Activated naive CD4-positive, alpha-beta T cell treated with anti-CD3 and anti-CD28 coated beads, Interleukin-2, amount 50 U/mL, for 72 hours (primary cell): Measurements from ENCODE around the gene SMG6. TPM values are rescaled to one million over a fixed set of nuclear protein-coding genes. Genes with fewer than 3 reads are reported as not detected.
"Not testable (repeated sequence)": the region's sequence is repeated elsewhere in the genome, so short reads cannot be mapped to it uniquely, and the experiment has no call there.

Source experiments
- ATAC-seq, 2 donors: fragments of 150-1000 bp; cut with Tn5 transposase; 2 replicates each; pipeline ENCODE4 v1.10.0; 2021; ENCODE audit warnings: mild to moderate bottlenecking in 2 of 2, moderate library complexity in 2 of 2
- DNase-seq, 2 donors: peaks; one replicate each; pipeline ENCODE4 v3.0.0; 2021 to 2022; ENCODE audit warnings: low spot score in 2 of 2
- H3K27ac Mint-ChIP-seq, 2 donors: one replicate each; pipeline ENCODE4 v1.8.0; 2022; ENCODE audit warnings: mild to moderate bottlenecking in 2 of 2, mixed read lengths in 2 of 2
- H3K36me3 Mint-ChIP-seq, 2 donors: one replicate each; pipeline ENCODE4 v1.8.0; 2022; ENCODE audit warnings: mixed read lengths in 2 of 2
- H3K9me3 Mint-ChIP-seq, 2 donors: one replicate each; pipeline ENCODE4 v1.8.0; 2022; ENCODE audit warnings: mixed read lengths in 2 of 2
- total RNA-seq, 2 donors: library from RNA; stranded (reverse); gene quantifications; one replicate each; pipeline ENCODE4 v1.2.3, GENCODE V29; 2022

The SMG6 gene
- total RNA-seq, 2 donors from 2014 or later = 40.1 to 45.2 TPM

- Mint-ChIP-seq H3K27ac (no peak overlapping the region), H3K9me3 (no peaks in the 10 kb centered on the region), H3K36me3 (peaks cover 4 to 5% of the 10 kb centered on the region in 2 donors)
- DNase-seq (no peak), ATAC-seq (no peak)
Measured at GRCh38 chr17:2210726-2211125, 92.9 kb downstream of the SMG6 start.

DNA sequence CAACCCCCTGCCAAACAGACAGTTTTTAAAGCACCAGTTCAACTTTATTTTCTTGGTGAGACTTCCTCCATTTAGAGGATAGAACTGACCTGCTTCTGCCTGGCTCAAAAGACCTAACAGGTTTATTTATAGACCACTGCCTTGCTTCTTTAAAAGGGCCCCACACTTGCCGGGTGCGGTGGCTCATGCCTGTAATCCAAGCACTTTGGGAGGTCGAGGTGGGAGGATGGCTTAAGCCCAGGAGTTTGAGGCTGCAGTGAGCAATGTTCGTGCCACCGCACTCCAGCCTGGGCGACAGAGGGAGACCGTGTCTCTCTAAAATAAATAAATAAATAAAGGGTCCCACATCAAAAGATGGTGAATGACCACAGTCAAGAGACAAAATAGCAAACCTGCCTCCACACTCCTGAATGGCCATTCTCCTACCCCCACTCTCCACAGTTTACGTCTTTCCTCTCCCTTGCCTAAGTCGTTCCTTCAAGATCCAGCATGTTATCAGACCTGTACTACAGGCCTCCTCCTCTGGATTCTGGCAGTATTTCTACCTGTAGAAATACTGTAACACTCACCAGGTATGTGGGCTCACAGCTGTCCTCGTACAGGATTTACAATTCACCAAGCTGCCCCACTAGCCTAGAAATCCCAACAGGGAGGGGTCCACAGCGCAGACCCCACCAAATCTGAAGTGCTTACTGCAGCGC, 95.6 kb downstream of the SMG6 start:
- no peaks in the 10 kb centered on the region for H3K9me3 Mint-ChIP-seq
- DNase-seq (no peak), ATAC-seq (no peak)
- no peaks in the 10 kb centered on the region for H3K36me3 Mint-ChIP-seq
- peak overlapping the region in 1 of 2 donors; percentile 27 for H3K27ac Mint-ChIP-seq

GRCh38 chr17:2204393-2204792, 99.2 kb downstream of the SMG6 start:
- Mint-ChIP-seq H3K27ac (no peak overlapping the region), H3K9me3 (no peaks in the 10 kb centered on the region), H3K36me3 (peaks cover 0 to 7% of the 10 kb centered on the region in 2 donors)
- DNase-seq = no peak
- no peak for ATAC-seq

- ATAC-seq = no peak
- Mint-ChIP-seq H3K9me3 (no peaks in the 10 kb centered on the region), H3K27ac (peak overlapping the region in 1 of 2 donors; percentile 4), H3K36me3 (peaks cover 0 to 7% of the 10 kb centered on the region in 2 donors)
- DNase-seq = no peak
Measured at GRCh38 chr17:2203818-2204217, 99.8 kb downstream of the SMG6 start.

DNA sequence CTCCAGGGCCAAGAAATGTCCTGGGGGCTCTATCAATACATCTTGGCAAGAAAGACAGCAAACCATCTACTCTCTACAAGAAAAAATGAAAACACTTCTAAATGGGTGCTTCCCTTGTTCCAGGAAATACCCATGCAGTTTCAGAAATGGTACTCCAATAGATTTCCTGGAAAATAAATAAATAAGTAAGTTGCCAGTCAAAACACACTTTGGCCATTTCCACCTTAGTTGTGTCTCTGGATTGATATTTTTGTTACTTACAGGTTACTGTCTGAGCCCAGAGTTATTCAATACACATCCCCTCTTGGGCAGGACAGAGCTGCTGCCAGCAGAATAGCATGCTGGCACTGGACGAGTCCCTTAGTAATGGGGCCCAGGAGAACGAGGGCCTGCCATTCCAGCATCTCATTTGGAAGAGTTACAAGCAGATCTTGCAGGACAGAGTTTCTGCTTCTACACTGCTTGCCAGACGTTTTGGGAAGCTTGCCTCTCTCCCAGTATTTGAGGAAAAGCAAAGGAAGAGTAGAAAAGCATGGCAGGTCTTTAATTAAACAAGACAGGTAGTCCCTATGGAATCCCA, 100.5 kb downstream of the SMG6 start:
- no peak for DNase-seq
- no peak for ATAC-seq
- Mint-ChIP-seq H3K9me3 (no peaks in the 10 kb centered on the region), H3K36me3 (peaks cover 0 to 7% of the 10 kb centered on the region in 2 donors), H3K27ac (peak overlapping the region; percentile 20 to 69)

DNA sequence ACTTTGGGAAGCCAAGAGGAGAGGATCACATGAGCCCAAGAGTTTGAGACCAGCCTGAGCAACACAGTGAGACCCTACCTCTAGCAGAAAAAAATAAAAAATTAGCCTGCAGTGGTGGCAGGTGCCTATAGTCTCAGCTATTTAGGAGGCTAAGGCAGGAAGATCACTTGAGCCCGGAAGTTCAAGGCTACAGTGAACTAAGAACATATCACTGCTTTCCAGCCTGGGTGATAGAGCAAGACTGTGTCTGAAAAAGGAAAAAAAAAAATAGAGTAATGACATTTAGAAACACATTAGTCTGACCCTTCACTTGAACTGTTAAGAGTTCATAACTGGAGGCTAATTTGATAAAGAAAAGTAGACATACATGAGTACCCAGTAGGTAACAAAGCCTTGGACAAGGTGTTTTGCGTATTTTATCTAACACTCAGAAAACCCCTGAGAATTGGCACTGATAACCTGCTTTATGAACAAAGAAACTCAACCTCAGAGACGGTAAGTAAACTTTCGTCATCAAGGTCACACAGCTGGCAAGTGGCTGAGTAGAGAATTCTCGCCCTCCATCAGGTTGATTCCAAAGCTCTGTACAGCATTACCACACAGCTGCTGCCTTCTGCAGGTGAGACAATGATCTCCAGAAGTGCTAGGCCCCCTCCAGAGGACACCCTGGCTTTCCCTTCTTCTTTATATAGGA, 101.1 kb downstream of the SMG6 start:
- H3K27ac Mint-ChIP-seq = peak overlapping the region; percentile 20 to 50
- peaks cover 0 to 7% of the 10 kb centered on the region in 2 donors for H3K36me3 Mint-ChIP-seq
- no peaks in the 10 kb centered on the region for H3K9me3 Mint-ChIP-seq
- DNase-seq = no peak
- peak in 1 of 2 donors; percentile 24 for ATAC-seq

GRCh38 chr17:2199386-2199785, 104.2 kb downstream of the SMG6 start:
- peaks cover 1 to 23% of the 10 kb centered on the region in 2 donors for H3K36me3 Mint-ChIP-seq
- not testable (repeated sequence) for DNase-seq, H3K9me3 Mint-ChIP-seq, H3K27ac Mint-ChIP-seq, ATAC-seq

DNA sequence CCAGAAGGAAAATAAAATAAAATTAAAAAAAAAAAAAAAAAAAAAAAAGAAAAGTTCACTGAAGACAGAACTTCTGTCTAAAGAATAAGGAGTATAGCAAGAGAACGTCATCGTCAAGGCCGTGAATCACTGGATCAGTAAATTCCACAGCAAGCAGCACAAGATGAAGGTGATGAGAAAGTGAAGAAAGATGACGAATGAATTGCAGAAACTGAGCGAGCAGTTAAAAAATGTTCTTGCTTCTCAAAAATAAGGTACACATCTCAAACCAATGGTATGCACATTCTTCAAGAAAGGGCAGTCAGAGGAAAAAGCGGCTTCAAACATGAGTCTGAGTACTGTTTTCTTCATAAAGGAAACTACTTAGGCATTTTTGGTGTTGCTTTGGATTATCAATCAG, 104.7 kb downstream of the SMG6 start:
- Mint-ChIP-seq H3K36me3 (peaks cover 6 to 27% of the 10 kb centered on the region in 2 donors), H3K9me3 (no peaks in the 10 kb centered on the region), H3K27ac (no peak overlapping the region)
- DNase-seq = no peak
- no peak for ATAC-seq

- ATAC-seq (no peak), DNase-seq (no peak)
- Mint-ChIP-seq H3K9me3 (no peaks in the 10 kb centered on the region), H3K36me3 (peaks cover 13 to 35% of the 10 kb centered on the region in 2 donors), H3K27ac (peak overlapping the region in 1 of 2 donors; percentile 2)
Measured at GRCh38 chr17:2197271-2197670, 106.3 kb downstream of the SMG6 start.

GRCh38 chr17:2195729-2196128, 107.9 kb downstream of the SMG6 start:
- peaks cover 13 to 29% of the 10 kb centered on the region in 2 donors for H3K36me3 Mint-ChIP-seq
- H3K9me3 Mint-ChIP-seq = no peaks in the 10 kb centered on the region
- DNase-seq (peak; percentile 42 to 66), ATAC-seq (peak; percentile 88 to 90)
- peak overlapping the region; percentile 80 to 85 for H3K27ac Mint-ChIP-seq

GRCh38 chr17:2194889-2195335, 108.7 kb downstream of the SMG6 start:
- Mint-ChIP-seq H3K27ac (peak overlapping the region in 1 of 2 donors; percentile 80), H3K36me3 (peaks cover 13 to 28% of the 10 kb centered on the region in 2 donors)
- no peak for DNase-seq

DNA sequence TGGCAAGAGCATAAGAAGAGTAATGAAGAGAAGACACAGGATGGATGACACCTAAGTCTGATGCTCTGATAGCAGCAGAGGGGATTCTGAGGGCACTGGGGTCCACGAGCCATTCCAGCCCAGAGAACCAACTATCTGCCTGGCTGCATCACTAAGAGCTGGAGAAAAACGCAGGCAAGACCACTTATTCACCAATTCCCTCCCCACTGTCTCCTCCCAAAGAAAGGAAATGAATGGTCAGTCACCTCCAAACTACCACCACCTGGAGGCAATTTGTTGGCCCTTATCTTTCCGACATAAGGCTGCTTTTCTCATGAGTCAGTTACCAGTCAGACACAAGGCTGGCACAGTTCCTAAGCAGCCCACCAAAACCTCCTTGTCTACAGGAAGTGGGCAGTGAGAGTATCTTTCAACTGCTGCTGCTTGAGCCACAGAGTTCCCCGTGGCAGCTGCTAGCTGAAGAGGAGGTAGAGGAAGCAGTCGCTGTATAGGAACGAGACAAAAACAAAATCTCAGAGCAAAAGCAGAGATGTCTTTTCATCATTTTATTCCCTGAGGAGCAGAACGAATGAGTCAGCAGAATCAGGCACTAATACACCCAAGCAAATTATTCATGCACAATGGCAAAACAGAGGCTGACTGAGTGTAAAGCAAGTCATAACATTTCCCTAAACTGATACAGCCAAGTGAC, 111.1 kb downstream of the SMG6 start:
- Mint-ChIP-seq H3K27ac (peak overlapping the region in 1 of 2 donors; percentile 59), H3K9me3 (no peaks in the 10 kb centered on the region), H3K36me3 (peaks cover 13 to 28% of the 10 kb centered on the region in 2 donors)
- ATAC-seq = peak; percentile 79
- peak; percentile 40 to 75 for DNase-seq

More at GRCh38 chr17:2194889-2195335, 108.7 kb downstream of the SMG6 start:
- ATAC-seq = no peak
- no peaks in the 10 kb centered on the region for H3K9me3 Mint-ChIP-seq

- H3K9me3 Mint-ChIP-seq = no peaks in the 10 kb centered on the region
- ATAC-seq = no peak
- H3K36me3 Mint-ChIP-seq = peaks cover 13 to 28% of the 10 kb centered on the region in 2 donors
- peak overlapping the region in 1 of 2 donors; percentile 59 for H3K27ac Mint-ChIP-seq
- no peak for DNase-seq
Measured at GRCh38 chr17:2191785-2192184, 111.8 kb downstream of the SMG6 start.

DNA sequence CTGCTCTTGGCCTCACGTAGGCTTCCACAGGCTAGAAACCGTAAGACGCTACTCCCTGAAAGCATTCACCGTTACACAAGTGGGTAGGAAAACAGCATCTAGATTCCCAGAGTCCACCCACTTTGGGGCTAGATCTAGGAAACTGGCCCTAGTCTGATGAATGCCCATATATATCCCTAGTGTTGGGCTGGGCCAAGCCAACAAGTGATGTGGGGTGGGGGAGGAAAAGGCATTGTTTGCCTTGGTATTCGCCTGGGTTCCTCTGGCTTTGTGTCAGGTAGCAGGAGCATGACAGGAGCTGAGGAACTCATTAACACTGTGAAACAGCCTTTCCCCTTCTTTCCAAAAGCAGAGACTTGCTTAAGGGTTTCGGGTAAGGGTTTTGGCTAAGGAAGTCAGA, 112.4 kb downstream of the SMG6 start:
- H3K27ac Mint-ChIP-seq = no peak overlapping the region
- ATAC-seq (no peak), DNase-seq (no peak)
- peaks cover 13 to 30% of the 10 kb centered on the region in 2 donors for H3K36me3 Mint-ChIP-seq
- no peaks in the 10 kb centered on the region for H3K9me3 Mint-ChIP-seq

GRCh38 chr17:2190014-2190413, 113.6 kb downstream of the SMG6 start:
- H3K36me3 Mint-ChIP-seq = peaks cover 22 to 28% of the 10 kb centered on the region in 2 donors
- no peak overlapping the region for H3K27ac Mint-ChIP-seq
- ATAC-seq = no peak
- H3K9me3 Mint-ChIP-seq = no peaks in the 10 kb centered on the region
- DNase-seq = no peak

DNA sequence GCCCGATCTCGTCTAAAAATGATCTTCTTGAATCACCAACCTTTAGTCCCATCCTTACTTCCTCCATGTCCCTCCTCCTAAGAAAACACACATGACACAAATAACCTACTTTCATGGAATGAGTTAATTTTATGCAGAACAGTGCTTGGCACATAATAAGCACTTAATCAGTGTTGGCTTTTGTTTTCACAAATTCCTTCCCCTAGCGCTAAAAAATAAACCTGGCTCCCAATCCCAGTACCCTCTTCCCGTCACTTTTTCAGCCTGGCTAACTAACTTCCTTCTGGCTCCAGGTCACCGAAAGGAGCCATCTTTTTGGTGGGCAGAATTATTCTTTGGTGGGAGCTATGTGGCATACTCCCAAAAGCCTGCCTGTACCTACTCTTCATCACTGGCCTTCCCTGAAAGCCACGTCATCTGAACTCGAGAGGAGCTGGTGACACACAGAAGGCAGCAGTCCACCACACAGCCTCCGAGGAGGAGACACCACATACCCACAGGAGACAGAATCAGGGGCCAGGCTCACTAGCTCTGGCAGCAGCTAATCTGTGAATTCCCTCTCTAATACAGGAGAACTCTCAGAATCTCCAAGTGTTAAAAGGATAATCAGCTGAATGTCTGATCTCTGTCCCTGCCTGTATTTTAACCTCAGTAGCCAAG, 114.5 kb downstream of the SMG6 start:
- DNase-seq (no peak), ATAC-seq (no peak)
- Mint-ChIP-seq H3K27ac (no peak overlapping the region), H3K9me3 (no peaks in the 10 kb centered on the region), H3K36me3 (peaks cover 19 to 20% of the 10 kb centered on the region in 2 donors)
